Measurements from ENCODE around the gene TECTA.

Gene TECTA

GRCh38 chr11:121068787-121069186 is 32.3 kb upstream of the TECTA start:
- no peak for TF ChIP-seq CTCF (IDR thresholded peaks at IDR 0.05; ENCODE audit: control extremely low read depth, extremely low read depth, low read depth, missing control alignments)
- CTCF ChIA-PET, result interaction anchor here (2.3 kb wide), 1 partner anchor 15 kb away, joined by 7 read pairs; no protein-coding TSS in a partner anchor
- POLR2A ChIA-PET, result no interaction called here
- no peak for DNase-seq (ENCODE audit: extremely low spot score)

GRCh38 chr11:121070951-121071845 is 29.8 kb upstream of the TECTA start:
- TF ChIP-seq CTCF (IDR thresholded peaks at IDR 0.05; ENCODE audit: control extremely low read depth, extremely low read depth, low read depth, missing control alignments), result no peak
- no peak for DNase-seq (ENCODE audit: extremely low spot score)
- CTCF ChIA-PET, result no interaction called here
- POLR2A ChIA-PET, result no interaction called here

GRCh38 chr11:121071846-121072450 is 29.1 kb upstream of the TECTA start:
- DNase-seq (ENCODE audit: extremely low spot score), result no peak
- POLR2A ChIA-PET, result no interaction called here
- TF ChIP-seq CTCF (IDR thresholded peaks at IDR 0.05; ENCODE audit: control extremely low read depth, extremely low read depth, low read depth, missing control alignments), result no peak
- CTCF ChIA-PET, result no interaction called here

- TF ChIP-seq CTCF (IDR thresholded peaks at IDR 0.05; ENCODE audit: control extremely low read depth, extremely low read depth, low read depth, missing control alignments), result no peak
- POLR2A ChIA-PET, result no interaction called here
- CTCF ChIA-PET, result no interaction called here
Observed at GRCh38 chr11:121081321-121081720, 19.7 kb upstream of the TECTA start.

GRCh38 chr11:121082219-121082618 is 18.8 kb upstream of the TECTA start:
- no peak for DNase-seq (ENCODE audit: extremely low spot score)
- TF ChIP-seq CTCF (IDR thresholded peaks at IDR 0.05; ENCODE audit: control extremely low read depth, extremely low read depth, low read depth, missing control alignments), result no peak
- CTCF ChIA-PET, result interaction anchor here (1.2 kb wide), 1 partner anchor 9 kb away, joined by 3 read pairs; no protein-coding TSS in a partner anchor
- POLR2A ChIA-PET, result no interaction called here

More at GRCh38 chr11:121081321-121081720, 19.7 kb upstream of the TECTA start:
- DNase-seq (ENCODE audit: extremely low spot score), result no peak

- ChIA-PET CTCF (interaction anchor here (1.2 kb wide), 1 partner anchor 9 kb away, joined by 3 read pairs; no protein-coding TSS in a partner anchor), POLR2A (no interaction called here)
- no peak for DNase-seq (ENCODE audit: extremely low spot score)
- no peak for TF ChIP-seq CTCF (IDR thresholded peaks at IDR 0.05; ENCODE audit: control extremely low read depth, extremely low read depth, low read depth, missing control alignments)
Observed at GRCh38 chr11:121082670-121083069, 18.4 kb upstream of the TECTA start.

Measured in GM10248 (cell line).